Left lobe of liver (tissue), 2 donors: ENCODE data around the gene VTN. TPM values are rescaled to one million over a fixed set of nuclear protein-coding genes. Genes with fewer than 3 reads are reported as not detected.
A peak's percentile ranks its signal among the peaks of the same experiment; 100 is the strongest.

ENCODE experiments used
- ATAC-seq: fragments of 200-7000 bp; cut with Tn5 transposase; one replicate; pipeline ENCODE4 v1.9.1; 2020; ENCODE audit warnings: mild to moderate bottlenecking, moderate library complexity
- DNase-seq: peaks from one replicate; pipeline ENCODE4 v3.0.0-alpha.2; 2020; ENCODE audit warnings: low spot score
- total RNA-seq: library from RNA; stranded (reverse); gene quantifications from one replicate; pipeline ENCODE4 v1.2.1, GENCODE V29; 2021
- donor health status: DM: no; HTN: no; CAD: no; lungs with moderate emphysema.
- donor health status: DM: no; HTN: yes; CAD: no.

The VTN gene
- total RNA-seq, result 3,241 TPM

GRCh38 chr17:28370035-28370743 lies at the start of gene VTN:
TSS of gene VTN (minus strand) at chr17:28370307. CDS start at chr17:28370203, 104 bp downstream.
- ATAC-seq, result peak; percentile 66
- DNase-seq, result peak; percentile 94

GRCh38 chr17:28416703-28417311 lies 46.7 kb upstream of the VTN start:
- ATAC-seq, result peak; percentile 99
- DNase-seq, result peak; percentile 71

DNA sequence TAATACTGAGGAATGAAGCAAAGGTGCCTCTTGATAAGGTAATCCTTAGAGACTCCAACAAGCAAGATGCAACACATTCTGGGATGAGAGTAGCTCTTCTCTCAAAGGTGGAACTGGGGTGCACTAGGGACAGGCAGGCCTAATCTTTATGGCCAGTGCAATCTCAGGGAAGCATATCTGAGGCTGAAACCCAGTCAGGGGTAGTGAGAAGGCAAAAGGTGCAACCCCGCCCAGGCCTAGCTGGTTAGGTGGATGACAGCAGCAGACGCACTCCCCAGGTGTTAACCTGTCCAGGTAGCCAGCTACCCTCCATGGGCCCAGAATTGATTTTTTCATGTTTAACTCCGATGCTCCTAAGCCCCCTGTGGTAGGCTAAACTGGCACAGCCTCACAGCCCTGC lies 45.8 kb upstream of the VTN start:
- ATAC-seq (no peak), DNase-seq (no peak)

GRCh38 chr17:28413804-28414203 lies 43.7 kb upstream of the VTN start:
- DNase-seq (no peak), ATAC-seq (no peak)

GRCh38 chr17:28412099-28412498 lies 42.0 kb upstream of the VTN start:
- ATAC-seq (no peak), DNase-seq (no peak)

DNA sequence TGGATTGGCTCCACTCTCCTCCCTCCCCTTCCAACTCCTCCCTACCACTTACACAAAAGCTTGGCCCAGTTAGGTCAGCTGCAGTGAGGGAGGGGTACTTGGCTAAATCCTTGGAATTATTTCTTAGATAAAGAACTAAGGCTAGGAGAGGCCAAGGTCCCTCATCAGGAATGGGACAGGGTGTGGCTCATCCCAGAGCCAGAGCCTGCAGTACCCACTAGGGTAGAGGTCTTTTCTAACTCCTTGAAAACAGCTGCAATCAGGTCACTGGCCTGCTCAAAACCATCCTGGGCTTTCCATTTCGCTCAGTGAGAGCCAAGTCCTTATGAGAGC lies 37.8 kb upstream of the VTN start:
- DNase-seq (no peak), ATAC-seq (no peak)

- DNase-seq, result no peak
- no peak for ATAC-seq
Measured at GRCh38 chr17:28407130-28407973, 37.2 kb upstream of the VTN start.

DNA sequence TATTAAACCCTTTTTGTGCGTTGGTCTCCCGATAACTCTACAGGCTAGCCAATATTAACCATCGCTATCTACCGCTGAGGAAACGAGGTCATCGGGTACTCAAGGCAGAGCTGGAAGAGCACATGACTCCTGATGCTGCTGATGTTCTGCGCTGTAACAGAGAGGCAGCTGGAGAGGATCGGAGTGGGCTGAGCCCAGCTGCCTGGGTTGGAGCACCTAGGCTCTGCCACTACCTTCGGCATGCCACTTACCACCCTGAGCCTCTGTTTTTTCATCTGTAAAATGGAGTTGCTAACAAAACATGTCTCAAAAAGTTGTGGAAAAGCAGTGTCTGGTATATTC lies 36.3 kb upstream of the VTN start:
- ATAC-seq (no peak), DNase-seq (no peak)

DNA sequence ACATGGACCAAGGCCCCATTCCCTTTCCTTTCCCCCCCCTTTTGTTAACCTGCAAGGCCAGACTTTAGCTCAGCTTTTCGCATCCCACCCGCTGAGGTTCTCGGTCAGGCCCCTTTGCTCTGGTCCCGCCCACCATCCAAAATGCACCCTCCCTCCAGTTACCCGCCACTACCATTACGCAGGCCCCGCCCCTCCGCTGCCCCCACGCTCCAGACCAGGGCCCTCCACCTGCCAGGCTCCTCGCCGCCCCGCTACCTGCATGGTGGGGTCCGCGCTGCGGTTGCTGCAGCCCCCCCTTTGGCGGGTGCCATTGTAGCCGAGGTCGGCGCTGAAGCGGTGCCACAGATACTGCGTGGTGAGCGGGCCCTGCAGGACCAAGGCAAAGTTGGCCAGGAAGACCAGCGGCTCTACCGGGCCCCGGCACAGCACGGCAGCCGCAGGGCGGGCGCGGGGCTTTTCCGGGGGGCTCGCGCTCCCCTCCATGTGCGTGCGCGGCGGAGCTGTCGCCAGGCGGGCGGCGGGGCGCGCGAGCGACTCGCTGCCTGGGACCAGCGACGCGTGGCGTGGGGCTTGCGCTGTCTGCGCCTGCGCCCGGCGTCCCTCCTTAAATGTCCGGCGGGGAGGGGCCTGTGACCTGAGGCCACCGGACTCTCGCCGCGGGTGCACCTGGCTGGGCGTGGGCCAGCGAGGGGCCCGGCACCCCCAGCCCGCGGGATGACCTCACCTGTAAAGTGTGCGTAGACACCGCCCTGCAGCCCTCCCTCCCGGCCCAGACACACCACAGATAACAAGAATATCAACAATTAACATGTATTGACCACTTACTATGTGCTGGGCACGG lies 35.7 kb upstream of the VTN start, which contains the start of gene SLC46A1:
TSS of gene SLC46A1 (minus strand) at position 581 of the 841 bp plus-strand sequence. CDS start at position 483, 98 bp downstream.
- DNase-seq, result peak; percentile 81

DNA sequence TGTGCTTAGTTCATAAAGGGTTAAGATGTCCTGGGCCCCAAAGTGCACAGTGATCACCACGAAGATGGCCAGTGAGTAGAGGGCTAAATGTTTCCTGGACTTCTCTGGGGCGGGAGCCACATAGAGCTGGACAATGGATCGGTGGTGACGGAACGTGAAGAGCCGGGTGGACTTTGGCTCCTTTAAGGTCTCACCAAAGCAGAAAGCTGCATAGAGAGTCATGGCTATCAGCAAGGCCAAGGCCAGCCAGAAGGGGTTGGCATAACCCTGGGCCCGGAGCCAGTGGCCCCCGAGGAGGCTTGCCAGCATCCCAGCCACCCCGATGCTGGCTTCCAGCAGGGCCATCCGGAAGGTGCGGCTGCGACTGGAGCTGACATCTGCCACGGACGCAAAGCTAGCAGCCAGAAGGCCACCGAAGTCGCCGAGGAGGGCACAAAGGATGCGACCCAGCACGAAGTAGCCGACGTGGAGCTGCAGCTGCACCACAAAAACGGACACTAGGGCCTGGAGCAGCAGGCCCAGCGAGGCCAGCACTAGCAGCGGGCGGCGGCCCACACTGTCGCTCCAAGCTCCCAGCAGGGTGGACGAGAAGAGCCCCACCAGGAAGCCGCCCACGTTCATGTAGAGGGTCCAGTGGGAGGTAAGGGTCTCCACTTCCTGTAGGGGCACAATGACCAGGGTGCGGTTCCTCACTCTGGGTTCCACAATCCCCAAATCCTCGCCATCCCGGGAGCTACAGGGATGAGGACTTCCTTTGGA lies 34.9 kb upstream of the VTN start:
- peak; percentile 95 for DNase-seq
- peak; percentile 77 for ATAC-seq

More for the DNA sequence above, 35.7 kb upstream of the VTN start, which contains the start of gene SLC46A1:
- ATAC-seq, result peak; percentile 85

DNA sequence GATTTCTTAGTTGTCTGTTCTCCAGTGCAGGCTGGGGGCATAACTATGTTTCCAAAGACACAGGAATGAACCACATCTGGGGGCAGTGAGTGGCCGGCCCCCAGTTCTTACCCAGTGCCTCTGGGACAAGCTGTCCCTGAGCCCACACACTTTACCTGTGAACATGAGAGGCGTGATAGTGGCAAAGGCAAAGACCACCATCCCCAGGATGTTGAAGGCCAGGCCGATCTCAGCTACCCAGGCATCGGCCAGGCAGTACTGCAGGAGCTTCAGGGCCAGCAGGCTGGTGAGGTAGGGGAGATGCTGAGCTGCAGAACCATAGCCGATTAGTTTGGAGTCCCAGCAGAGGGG lies 34.3 kb upstream of the VTN start:
- no peak for DNase-seq
- no peak for ATAC-seq

GRCh38 chr17:28404007-28404406 lies 33.9 kb upstream of the VTN start:
- no peak for ATAC-seq

DNA sequence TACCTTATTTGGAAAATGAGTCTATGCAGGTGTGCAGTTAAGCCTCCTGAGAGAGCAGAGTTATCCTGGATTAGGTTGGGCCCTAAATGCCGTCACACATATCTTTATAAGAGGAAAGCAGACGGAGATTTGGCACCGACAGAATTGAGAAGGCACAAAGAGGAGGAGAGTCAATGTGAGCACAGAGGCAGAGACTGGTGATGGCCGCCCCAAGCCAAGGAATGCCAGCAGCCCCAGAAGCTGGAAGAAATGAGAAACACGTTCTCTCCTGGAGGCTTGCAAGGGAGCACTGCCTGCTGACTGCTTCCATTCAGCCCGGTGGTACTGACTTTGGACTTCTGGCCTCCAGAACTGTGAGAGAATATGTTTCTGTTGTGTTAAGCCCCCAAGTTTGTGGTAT lies 32.7 kb upstream of the VTN start:
- ATAC-seq (no peak), DNase-seq (no peak)

More at GRCh38 chr17:28404007-28404406, 33.9 kb upstream of the VTN start:
- DNase-seq, result no peak

- DNase-seq (no peak), ATAC-seq (no peak)
Measured at GRCh38 chr17:28402224-28402630, 32.1 kb upstream of the VTN start.

GRCh38 chr17:28399808-28400207 lies 29.7 kb upstream of the VTN start:
- no peak for ATAC-seq
- DNase-seq, result no peak

- peak; percentile 81 for ATAC-seq
- peak; percentile 81 for DNase-seq
Measured at GRCh38 chr17:28398280-28398981, 28.3 kb upstream of the VTN start.

DNA sequence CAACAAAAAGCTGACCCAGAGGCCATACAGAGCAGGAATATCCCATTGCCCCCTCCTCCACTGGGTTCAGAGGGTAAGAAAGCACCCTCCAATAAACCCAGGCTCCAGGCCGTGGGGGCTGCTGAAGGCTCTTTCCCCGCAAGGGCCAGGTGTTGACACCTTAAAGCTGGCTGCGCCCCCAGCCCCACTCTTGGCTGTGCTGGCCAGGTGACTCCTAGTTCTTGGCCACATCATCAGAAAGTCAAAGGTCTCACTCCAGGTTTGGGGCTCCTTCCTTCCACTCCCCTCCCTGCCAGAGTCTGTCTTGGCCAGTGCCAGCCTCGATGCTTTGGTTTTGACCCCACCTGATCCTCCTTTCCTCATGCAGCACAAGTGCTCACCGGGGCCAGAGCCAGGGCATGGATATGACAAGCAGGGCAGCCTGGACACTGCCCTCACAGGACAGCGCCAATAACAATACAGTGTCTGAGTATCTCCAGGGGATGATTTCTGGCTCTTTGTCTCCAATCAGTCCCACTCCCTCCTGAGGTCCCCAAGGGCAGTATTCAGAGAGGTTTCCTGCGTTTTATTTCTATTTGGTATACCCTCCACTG lies 27.7 kb upstream of the VTN start:
- peak; percentile 67 for ATAC-seq
- peak; percentile 51 for DNase-seq

GRCh38 chr17:28397275-28397674 lies 27.2 kb upstream of the VTN start:
- DNase-seq, result no peak
- ATAC-seq, result no peak

- DNase-seq (no peak), ATAC-seq (no peak)
Measured at GRCh38 chr17:28396635-28397239, 26.6 kb upstream of the VTN start.
